ENCODE measurements around the gene PRX.

PRX gene

GRCh38 chr19:40419066-40419612, 6.0 kb upstream of the PRX start:
- Histone ChIP-seq H3K4me2 (ENCODE audit: low read depth, low read length, poor library complexity, severe bottlenecking) (no peak overlapping the region), H3K9me2 (replicated peaks; ENCODE audit: low read depth, low read length) (no peaks in the 10 kb centered on the region), H4K20me1 (ENCODE audit: insufficient read depth, low read length, poor library complexity, severe bottlenecking) (no peaks in the 10 kb centered on the region), H3K9me3 (ENCODE audit: insufficient read depth, low read depth, low read length) (no peaks in the 10 kb centered on the region), H3F3A (ENCODE audit: low read depth) (no peaks in the 10 kb centered on the region), H3K36me3 (ENCODE audit: insufficient read depth, low read length) (no peaks in the 10 kb centered on the region), H3K4me3 (ENCODE audit: low read length, poor library complexity, severe bottlenecking) (no peak overlapping the region), H3K79me2 (ENCODE audit: insufficient read depth, low read length) (no peaks in the 10 kb centered on the region), H3K27me3 (ENCODE audit: insufficient read depth, low read length, poor library complexity, severe bottlenecking) (no peaks in the 10 kb centered on the region), H3K4me1 (ENCODE audit: insufficient read depth, low read length, poor library complexity, severe bottlenecking) (peaks cover 5% of the 10 kb centered on the region), H2AFZ (ENCODE audit: low read length) (no peak overlapping the region), H3K9ac (ENCODE audit: low read depth, low read length, poor library complexity, severe bottlenecking) (no peak overlapping the region)
- TF ChIP-seq CTCF (conservative IDR thresholded peaks at IDR 0.05; ENCODE audit: low read length) (no peak), EZH2phosphoT487 (IDR thresholded peaks at IDR 0.05; ENCODE audit: borderline replicate concordance) (no peak)

GRCh38 chr19:40418040-40418439, 4.9 kb upstream of the PRX start:
- no peak overlapping the region for H2AFZ ChIP-seq (ENCODE audit: low read length)
- TF ChIP-seq CTCF (conservative IDR thresholded peaks at IDR 0.05; ENCODE audit: low read length) (no peak), EZH2phosphoT487 (IDR thresholded peaks at IDR 0.05; ENCODE audit: borderline replicate concordance) (no peak)

GRCh38 chr19:40417643-40417981, 4.4 kb upstream of the PRX start:
- Histone ChIP-seq H2AFZ (ENCODE audit: low read length) (no peak overlapping the region), H3K79me2 (ENCODE audit: insufficient read depth, low read length) (no peaks in the 10 kb centered on the region), H3K9ac (ENCODE audit: low read depth, low read length, poor library complexity, severe bottlenecking) (no peak overlapping the region), H3K4me3 (ENCODE audit: low read length, poor library complexity, severe bottlenecking) (no peak overlapping the region), H3K36me3 (ENCODE audit: insufficient read depth, low read length) (no peaks in the 10 kb centered on the region), H3K27me3 (ENCODE audit: insufficient read depth, low read length, poor library complexity, severe bottlenecking) (no peaks in the 10 kb centered on the region), H3K9me2 (replicated peaks; ENCODE audit: low read depth, low read length) (no peaks in the 10 kb centered on the region), H3K4me2 (ENCODE audit: low read depth, low read length, poor library complexity, severe bottlenecking) (no peak overlapping the region), H3K4me1 (ENCODE audit: insufficient read depth, low read length, poor library complexity, severe bottlenecking) (peaks cover 12% of the 10 kb centered on the region), H3K9me3 (ENCODE audit: insufficient read depth, low read depth, low read length) (no peaks in the 10 kb centered on the region), H3F3A (ENCODE audit: low read depth) (no peaks in the 10 kb centered on the region), H4K20me1 (ENCODE audit: insufficient read depth, low read length, poor library complexity, severe bottlenecking) (no peaks in the 10 kb centered on the region)
- TF ChIP-seq CTCF (conservative IDR thresholded peaks at IDR 0.05; ENCODE audit: low read length), result no peak
- no peak for TF ChIP-seq EZH2phosphoT487 (IDR thresholded peaks at IDR 0.05; ENCODE audit: borderline replicate concordance)

More at GRCh38 chr19:40418040-40418439, 4.9 kb upstream of the PRX start:
- Histone ChIP-seq H3K9ac (ENCODE audit: low read depth, low read length, poor library complexity, severe bottlenecking) (no peak overlapping the region), H4K20me1 (ENCODE audit: insufficient read depth, low read length, poor library complexity, severe bottlenecking) (no peaks in the 10 kb centered on the region), H3K4me2 (ENCODE audit: low read depth, low read length, poor library complexity, severe bottlenecking) (no peak overlapping the region), H3K79me2 (ENCODE audit: insufficient read depth, low read length) (no peaks in the 10 kb centered on the region), H3K27me3 (ENCODE audit: insufficient read depth, low read length, poor library complexity, severe bottlenecking) (no peaks in the 10 kb centered on the region), H3K4me3 (ENCODE audit: low read length, poor library complexity, severe bottlenecking) (no peak overlapping the region), H3F3A (ENCODE audit: low read depth) (no peaks in the 10 kb centered on the region), H3K9me3 (ENCODE audit: insufficient read depth, low read depth, low read length) (no peaks in the 10 kb centered on the region), H3K36me3 (ENCODE audit: insufficient read depth, low read length) (no peaks in the 10 kb centered on the region), H3K9me2 (replicated peaks; ENCODE audit: low read depth, low read length) (no peaks in the 10 kb centered on the region), H3K4me1 (ENCODE audit: insufficient read depth, low read length, poor library complexity, severe bottlenecking) (peaks cover 12% of the 10 kb centered on the region)

Measured in Loucy (cell line).